Measurements from ENCODE around the gene PODN.

The PODN gene

DNA sequence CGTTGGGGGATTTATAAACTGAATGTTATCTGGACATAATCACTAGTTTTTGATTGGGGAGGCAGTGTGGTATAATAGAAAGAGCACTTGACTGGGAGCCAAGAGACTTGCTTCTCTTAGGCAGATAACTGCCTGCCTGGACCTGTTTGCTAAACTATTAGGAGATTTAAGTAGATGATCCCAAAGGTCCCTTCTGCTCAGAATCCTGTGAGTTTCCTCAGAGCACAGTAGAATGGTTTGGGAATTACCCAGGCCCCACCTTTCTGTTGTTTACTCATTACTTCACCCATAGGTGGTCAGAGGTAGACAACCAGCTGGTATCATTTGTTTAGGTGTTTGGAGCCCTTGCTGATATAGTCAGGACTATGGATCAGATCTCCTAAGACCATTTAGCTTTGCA, 10.3 kb upstream of the PODN start:
- DNase-seq: no peak

- DNase-seq: no peak
These were observed 4.9 kb upstream of the PODN start for GRCh38 chr1:53057127-53057526.

GRCh38 chr1:53060579-53060978, 1.4 kb upstream of the PODN start:
- DNase-seq: no peak

DNA sequence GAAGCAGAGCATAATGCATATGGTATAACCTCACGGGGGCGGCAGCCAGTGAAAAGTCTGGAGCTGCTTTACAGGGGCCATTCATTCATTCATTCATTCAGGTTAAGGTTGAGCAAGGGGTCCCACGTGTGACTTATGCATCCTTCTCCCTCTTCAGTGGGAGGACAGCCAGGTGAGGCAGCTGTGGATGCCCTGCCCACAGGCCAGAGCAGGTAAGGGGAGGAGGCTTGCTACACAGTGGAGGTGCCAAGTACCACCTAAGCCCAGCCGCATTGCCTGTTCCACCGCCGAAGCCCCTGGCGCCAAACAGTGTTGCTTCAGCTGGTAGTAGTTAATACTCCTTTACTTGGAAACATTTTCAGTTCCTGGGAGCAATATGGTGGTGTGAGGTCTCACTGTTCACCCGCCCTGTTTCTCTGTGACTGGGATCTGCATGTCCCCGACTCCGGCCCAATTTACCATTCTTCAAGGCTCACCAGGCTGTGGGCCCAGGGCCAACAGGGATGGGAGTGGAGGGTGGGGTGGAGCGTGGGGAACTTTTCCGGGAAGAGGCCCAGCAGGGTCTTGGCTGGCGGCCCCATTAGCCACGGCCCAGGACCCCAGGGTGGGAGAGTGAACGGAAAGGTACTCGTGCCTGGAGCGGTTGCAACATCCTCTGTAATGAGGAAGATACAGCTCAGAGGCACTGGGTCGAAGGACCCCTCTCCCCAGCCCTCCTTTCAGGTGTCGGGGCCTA, 722 bp upstream of the PODN start:
- DNase-seq: no peak

- no peak for DNase-seq
These were observed 937 bp downstream of the PODN start for GRCh38 chr1:53062708-53063591.

DNA sequence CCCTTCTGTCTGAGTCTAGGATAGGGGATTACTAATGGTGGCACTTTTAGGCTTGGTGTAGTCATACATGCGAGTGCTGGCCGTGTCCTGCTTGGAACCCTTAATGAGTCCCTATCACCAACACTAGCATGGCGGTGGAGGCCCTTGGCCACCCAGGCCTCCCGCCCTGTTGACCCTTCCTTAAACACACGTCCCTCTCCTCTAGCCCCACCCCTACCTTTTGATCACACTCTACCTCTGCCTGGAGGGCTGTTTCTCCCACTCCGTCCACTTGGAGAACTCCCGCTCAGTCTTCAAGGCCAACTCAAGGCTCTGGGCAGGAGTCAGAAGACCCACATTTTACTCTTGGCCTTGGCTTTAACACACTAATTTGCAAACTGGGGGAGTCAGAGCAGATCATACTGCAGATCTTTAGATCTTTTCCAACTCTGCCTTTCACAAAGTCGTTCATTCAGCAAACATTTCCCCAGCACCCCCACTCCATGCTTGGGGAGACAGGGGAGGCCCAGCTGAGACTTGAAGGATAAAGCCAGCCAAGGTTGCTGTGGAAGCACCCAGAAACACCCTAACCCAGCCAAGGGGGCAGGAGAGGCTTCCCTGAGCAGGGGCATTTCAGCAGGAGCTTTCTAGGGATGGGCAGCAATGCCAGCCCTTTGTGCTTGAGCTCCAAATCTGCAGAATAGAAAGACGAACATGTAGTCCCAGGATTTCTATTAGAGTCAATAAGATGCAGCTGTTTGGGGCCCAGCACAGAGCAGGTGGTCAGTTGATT, 1.9 kb downstream of the PODN start:
- DNase-seq: no peak

GRCh38 chr1:53065391-53065790, 3.4 kb downstream of the PODN start:
- DNase-seq: no peak

DNA sequence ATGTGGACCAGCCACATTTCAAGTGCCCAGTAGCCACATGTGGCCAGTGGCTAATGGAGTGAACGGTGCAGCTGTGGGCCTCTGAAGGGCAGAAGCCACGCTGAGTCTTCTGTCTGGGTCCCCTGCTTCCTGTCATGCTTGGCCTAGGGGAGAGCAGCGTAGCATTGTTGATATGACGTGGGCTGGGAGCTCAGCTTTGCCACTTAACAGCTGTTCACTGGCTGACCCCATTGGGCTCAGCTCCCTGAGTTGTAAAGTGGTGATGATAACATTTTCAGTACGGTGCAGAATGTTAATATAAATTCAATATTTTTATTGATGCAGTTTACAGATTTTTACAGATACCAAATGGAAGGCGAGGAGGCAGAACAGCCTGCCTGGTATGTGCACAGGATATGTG, 4.5 kb downstream of the PODN start:
- DNase-seq: no peak

GRCh38 chr1:53066891-53067738, 5.1 kb downstream of the PODN start:
- no peak for DNase-seq

GRCh38 chr1:53067886-53068285, 5.9 kb downstream of the PODN start:
- no peak for DNase-seq

GRCh38 chr1:53068314-53069099, 6.5 kb downstream of the PODN start:
- DNase-seq: no peak

GRCh38 chr1:53069265-53069662, 7.3 kb downstream of the PODN start:
- DNase-seq: no peak

DNA sequence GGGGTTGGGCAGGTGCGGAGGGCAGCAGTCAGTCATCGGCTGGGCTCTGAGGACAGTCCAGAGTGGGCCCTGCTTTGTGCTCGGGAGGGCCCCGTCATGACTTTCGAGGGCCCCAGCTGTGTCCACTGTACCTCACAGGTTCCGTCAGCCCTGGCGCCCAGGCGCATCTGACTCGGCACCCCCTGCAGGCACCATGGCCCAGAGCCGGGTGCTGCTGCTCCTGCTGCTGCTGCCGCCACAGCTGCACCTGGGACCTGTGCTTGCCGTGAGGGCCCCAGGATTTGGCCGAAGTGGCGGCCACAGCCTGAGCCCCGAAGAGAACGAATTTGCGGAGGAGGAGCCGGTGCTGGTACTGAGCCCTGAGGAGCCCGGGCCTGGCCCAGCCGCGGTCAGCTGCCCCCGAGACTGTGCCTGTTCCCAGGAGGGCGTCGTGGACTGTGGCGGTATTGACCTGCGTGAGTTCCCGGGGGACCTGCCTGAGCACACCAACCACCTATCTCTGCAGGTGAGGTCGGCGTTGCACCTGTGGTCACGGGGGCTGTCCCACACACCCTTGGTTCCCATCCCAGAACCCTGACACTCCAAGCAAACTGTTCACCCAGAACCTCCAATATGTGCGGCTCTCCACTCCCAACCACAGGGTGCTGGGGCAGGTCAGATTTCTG, 7.8 kb downstream of the PODN start:
- DNase-seq: no peak

GRCh38 chr1:53070621-53071020, 8.6 kb downstream of the PODN start:
- DNase-seq: no peak

GRCh38 chr1:53071167-53071865, 9.3 kb downstream of the PODN start:
- DNase-seq: no peak

GRCh38 chr1:53071915-53072314, 9.9 kb downstream of the PODN start:
- DNase-seq: no peak

- DNase-seq: no peak
These were observed 11.3 kb downstream of the PODN start for GRCh38 chr1:53073287-53073686.

DNA sequence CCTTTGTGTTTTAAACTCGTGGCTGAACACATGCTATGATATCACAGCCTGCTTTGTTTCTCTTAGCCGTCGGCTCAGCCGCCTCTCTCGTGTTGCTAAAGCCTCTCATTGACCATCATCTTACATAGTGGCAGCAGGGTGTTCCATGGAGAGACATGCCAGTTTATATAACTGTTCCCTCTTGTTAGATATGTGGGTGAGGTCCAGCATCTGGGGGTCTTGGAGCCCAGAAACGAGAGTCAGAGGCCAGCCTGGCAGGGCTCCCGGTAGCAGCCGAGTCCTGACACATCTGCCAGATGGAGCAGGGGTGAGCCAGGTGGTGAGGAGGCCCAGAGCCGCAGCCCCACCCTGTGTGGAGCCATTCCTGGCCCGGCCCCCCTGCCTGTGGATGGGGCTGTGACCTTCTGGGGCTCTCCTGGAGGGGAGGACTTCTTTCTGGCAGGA, 11.9 kb downstream of the PODN start:
- no peak for DNase-seq

GRCh38 chr1:53074313-53075154, 12.5 kb downstream of the PODN start:
- no peak for DNase-seq

Measured in CD4-positive, alpha-beta T cell treated with Interferon alpha-2 for 1 hour (primary cell).